ENCODE results near the gene SEMA3B.

- TF ChIP-seq, protein P1, sequence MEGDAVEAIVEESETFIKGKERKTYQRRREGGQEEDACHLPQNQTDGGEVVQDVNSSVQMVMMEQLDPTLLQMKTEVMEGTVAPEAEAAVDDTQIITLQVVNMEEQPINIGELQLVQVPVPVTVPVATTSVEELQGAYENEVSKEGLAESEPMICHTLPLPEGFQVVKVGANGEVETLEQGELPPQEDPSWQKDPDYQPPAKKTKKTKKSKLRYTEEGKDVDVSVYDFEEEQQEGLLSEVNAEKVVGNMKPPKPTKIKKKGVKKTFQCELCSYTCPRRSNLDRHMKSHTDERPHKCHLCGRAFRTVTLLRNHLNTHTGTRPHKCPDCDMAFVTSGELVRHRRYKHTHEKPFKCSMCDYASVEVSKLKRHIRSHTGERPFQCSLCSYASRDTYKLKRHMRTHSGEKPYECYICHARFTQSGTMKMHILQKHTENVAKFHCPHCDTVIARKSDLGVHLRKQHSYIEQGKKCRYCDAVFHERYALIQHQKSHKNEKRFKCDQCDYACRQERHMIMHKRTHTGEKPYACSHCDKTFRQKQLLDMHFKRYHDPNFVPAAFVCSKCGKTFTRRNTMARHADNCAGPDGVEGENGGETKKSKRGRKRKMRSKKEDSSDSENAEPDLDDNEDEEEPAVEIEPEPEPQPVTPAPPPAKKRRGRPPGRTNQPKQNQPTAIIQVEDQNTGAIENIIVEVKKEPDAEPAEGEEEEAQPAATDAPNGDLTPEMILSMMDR (IDR thresholded peaks at IDR 0.05) = no peak
- no peak for TF ChIP-seq ZFX (IDR thresholded peaks at IDR 0.05; ENCODE audit: borderline replicate concordance)
Measured at GRCh38 chr3:50323092-50323600, 54.2 kb downstream of the SEMA3B start.
